AG09319 (cell line): Measurements from ENCODE around the gene DROSHA.

Experiments
- DNase-seq: peaks from one replicate; pipeline ENCODE4 v3.0.0-alpha.2; 2010; ENCODE audit warnings: low read depth; ENCODE audit errors: extremely low read depth
- TF ChIP-seq, protein P1 (sequence below): IDR thresholded peaks from 2 replicates; pipeline ENCODE4 v1.5.1; 2011; ENCODE audit warnings: low read depth, mild to moderate bottlenecking, inconsistent platforms, low read length, moderate library complexity

Gene DROSHA

DNA sequence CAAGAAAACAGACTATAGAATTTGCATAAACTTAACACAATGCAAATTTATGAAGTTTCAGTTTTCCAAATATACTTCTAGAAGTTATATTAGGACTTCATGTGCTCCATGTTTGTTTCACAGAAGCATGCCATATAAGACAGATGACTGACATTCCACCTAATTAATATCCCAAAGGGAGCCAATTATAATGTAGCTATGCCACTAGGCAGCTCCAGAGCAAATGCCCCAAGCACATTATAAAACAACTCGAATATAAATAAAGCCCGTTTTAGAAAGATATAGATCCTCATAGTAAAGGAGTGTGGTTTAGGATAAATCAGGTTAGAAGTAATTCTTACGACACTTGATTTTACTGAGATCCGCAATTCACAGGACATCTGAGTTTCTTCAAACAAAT lies 8.9 kb downstream of the DROSHA start:
- TF ChIP-seq, protein P1, sequence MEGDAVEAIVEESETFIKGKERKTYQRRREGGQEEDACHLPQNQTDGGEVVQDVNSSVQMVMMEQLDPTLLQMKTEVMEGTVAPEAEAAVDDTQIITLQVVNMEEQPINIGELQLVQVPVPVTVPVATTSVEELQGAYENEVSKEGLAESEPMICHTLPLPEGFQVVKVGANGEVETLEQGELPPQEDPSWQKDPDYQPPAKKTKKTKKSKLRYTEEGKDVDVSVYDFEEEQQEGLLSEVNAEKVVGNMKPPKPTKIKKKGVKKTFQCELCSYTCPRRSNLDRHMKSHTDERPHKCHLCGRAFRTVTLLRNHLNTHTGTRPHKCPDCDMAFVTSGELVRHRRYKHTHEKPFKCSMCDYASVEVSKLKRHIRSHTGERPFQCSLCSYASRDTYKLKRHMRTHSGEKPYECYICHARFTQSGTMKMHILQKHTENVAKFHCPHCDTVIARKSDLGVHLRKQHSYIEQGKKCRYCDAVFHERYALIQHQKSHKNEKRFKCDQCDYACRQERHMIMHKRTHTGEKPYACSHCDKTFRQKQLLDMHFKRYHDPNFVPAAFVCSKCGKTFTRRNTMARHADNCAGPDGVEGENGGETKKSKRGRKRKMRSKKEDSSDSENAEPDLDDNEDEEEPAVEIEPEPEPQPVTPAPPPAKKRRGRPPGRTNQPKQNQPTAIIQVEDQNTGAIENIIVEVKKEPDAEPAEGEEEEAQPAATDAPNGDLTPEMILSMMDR: no peak

DNA sequence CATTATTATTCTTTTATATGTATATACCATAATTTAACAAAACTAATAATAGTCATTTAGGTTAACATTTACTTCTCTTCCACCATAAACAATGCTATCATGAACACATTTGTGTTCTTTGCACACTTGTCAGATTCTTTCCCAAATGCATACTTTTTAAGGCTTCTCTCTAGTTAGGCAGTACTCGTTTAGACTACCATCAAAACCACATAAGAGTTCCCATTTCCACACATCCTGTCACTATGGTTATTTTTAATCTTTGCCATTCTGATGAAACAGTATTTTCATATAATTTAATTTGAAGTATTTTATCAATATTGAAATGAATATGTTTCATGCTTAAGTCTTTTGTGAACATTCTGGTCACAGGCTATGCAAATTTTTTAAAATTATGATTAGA lies 15.1 kb downstream of the DROSHA start:
- TF ChIP-seq, protein P1: no peak
- DNase-seq: no peak

More for the DNA sequence above, 8.9 kb downstream of the DROSHA start:
- no peak for DNase-seq

DNA sequence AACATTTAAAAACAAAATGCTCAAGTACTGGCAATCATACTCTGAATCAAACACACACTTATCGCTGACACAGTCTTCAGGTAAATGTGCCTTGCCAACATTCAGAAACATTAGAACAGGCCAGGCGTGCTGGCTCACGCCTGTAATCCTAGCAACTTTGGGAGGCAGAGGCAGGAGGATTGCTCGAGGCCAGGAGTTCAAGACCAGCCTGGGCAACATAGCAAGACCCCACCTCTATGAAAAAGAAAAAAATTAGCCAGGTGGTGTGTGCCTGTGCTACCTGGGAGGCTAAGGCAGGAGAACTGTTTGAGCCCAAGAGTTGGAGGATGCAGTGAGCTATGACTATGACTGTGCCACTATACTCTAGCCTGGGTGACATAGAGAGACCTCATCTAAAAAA lies 20.6 kb downstream of the DROSHA start:
- TF ChIP-seq, protein P1: no peak

DNA sequence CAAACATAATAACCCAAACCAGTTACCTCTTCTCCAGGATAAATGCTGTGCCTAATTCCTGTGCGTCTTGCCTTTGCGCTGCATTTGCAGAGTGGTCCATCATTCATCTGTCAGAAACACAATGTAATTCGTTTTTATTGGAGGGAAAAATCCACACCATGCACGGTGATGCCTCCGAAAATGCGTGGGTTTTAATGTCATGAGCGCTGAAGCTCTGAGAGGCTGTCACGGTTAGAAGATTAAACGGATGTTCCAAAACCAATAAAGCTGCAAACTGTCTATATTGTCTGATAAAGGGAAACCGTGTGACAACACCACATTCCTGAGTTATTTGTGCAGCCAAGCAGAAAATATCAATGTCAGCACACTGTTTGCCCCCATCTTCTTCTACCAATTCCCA lies 27.4 kb downstream of the DROSHA start:
- DNase-seq: no peak
- TF ChIP-seq, protein P1: no peak

More for the DNA sequence above, 20.6 kb downstream of the DROSHA start:
- DNase-seq: no peak

DNA sequence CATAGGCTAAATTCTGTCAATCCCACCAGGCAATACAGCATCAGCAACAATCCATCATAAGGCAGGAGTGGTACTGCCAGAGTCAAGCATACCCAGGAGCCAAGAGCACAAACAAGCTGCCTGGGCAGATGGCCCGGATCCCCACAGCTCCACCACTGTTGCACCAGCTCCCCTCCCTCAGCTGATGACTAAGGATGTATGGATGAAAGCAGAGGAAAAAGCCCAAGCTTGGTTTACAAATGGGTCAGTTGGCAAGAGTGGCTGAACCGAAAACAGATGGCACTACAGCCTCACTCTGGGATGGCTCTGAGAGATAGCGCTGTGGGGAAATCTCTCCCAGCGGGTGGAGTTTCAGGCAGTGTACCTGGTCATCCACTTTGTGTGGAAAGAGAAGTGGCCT lies 29.4 kb downstream of the DROSHA start:
- TF ChIP-seq, protein P1: no peak
- no peak for DNase-seq

DNA sequence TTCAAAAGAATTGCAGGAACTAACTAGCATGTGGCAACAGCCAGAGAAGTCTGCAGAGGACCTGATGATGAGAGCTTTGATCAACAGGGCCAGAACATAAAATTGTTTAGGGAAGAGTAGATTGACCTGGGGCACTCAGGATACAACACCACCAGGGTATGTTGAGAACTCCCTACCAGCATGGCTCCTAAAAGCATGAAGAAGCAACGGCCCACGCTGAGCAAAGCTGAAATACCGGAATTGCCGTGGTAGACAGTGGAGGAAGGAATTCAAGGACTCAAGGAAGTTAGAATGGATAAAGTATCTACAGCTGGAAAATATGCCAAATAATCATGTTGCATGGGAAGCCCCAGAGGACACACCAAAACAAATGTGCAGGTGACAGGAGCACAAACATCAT lies 31.6 kb downstream of the DROSHA start:
- TF ChIP-seq, protein P1: no peak
- no peak for DNase-seq

DNA sequence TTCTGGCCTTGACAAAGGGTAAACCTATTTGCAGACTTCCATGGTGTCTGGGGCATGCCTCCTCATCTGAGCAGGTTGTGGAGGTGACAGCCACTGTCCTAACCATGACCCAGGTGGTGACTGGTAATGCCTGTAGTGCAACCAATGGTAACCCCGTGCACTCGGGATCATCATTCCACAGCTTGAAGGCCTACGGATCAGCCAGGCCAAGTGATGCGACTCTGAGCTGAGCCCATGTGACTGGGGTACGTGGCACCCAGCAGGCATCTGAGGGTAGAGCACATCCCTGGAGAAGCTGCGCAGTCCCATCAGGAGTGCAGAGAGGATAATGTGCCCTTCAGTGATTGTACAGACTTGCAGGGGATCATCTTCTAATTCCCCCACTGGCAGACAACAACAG lies 35.0 kb downstream of the DROSHA start:
- DNase-seq: no peak
- TF ChIP-seq, protein P1: no peak

DNA sequence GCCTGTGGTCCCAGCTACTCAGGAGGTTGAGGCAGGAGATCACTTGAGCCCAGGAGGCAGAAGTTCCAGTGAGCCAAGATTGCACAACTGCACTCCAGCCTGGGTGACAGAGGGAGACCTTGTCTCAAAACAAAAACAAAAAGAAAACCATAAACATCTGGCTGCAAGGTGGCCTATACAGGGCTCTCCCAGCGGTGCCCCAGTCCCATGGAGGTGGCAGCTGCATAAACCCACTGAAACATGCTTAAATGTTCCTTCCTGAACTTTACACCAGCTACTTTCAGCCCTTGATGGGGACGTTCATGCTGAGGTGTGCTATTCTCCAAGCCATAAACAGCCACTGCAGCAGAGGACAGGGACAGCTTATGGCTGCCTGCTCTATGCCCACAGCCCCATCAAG lies 35.6 kb downstream of the DROSHA start:
- TF ChIP-seq, protein P1: no peak
- DNase-seq: no peak
